GM20431 (cell line): ENCODE data around the gene CNNM2.

ENCODE experiments used
- in situ Hi-C: fragments of 300-500 bp; cut with MseI, MboI; formaldehyde crosslinking; loops from one replicate; pipeline ENCODE4 v1.15.0; 2020; ENCODE audit warnings: low sequenced_read_pairs; ENCODE audit not compliant: unreplicated experiment

CNNM2 gene

DNA sequence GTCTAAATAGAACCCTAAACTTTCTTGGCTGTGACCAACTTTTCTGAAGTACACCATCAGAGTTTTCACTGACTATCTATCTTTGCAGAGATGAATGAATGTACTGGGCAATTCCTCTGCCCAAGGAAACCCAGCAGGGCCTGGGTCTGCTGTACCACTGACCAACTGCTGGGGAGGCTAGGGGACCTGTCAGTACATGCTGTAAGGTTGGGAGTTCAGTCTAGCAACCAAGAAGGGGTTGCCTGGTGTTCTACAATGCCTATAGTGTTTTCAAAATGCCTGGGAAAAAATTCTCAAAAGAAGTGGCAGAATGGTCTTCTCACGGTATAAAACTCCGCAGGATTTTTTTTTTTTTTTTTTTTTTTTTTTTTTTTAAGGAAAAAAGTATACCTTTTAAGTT is 168.7 kb downstream of the CNNM2 start:
- in situ Hi-C loops, result no loop called here

DNA sequence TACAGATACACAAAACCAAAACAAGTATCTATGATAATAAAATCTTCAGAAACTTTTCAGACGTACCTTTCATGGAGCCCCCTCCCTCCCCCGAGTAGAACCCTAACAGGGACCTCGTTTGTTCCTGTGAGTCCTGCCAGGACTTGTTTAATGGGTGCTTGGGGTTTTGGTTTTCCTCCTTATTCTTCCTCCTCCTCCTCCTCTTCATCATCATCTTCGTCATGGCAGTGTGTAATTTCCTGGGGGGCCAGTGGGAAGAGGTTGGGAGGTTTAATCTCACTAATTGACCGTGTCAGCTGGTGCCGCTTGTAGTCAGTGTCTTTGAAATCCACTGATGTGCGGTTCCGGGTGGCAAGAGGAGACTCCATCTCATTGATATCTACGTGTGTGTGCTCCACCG is 171.4 kb downstream of the CNNM2 start:
- in situ Hi-C loops, result no loop called here

DNA sequence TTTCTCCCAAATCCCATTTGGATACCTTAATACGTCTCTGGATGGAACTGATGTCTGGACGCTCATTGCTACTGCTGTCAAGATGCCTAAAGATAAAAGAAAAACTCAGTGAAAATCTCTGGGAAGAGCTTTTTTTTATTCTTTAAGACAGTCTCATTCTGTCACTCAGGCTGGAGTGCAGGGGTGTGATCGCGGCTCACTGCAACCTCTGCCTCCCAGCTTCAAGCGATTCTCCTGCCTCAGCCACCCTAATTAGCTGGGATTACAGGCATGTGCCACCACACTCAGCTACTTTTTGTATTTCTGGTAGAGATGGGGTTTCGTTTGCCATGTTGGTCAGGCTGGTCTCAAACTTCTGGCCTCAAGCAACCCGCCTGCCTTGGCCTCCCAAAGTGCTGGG is 172.8 kb downstream of the CNNM2 start:
- in situ Hi-C loops, result no loop called here

DNA sequence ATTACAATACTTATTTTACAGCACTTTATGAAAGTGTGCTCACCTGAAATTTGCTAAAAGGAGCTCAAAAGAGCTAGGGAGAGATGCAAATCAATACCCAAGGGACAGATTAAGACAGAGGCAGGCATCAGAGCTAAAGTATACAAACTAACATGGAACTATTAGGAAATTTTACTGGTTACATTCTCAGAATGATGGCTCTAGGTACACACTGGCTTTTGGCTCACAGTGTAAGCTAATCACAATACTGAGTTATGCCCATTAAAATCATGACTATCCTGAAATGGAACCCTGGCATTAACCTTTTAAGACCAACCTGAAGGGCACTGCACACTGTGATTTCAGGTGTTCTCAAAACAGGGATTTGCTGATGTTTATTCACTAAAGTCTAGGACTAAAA is 176.9 kb downstream of the CNNM2 start:
- in situ Hi-C loops, result no loop called here

DNA sequence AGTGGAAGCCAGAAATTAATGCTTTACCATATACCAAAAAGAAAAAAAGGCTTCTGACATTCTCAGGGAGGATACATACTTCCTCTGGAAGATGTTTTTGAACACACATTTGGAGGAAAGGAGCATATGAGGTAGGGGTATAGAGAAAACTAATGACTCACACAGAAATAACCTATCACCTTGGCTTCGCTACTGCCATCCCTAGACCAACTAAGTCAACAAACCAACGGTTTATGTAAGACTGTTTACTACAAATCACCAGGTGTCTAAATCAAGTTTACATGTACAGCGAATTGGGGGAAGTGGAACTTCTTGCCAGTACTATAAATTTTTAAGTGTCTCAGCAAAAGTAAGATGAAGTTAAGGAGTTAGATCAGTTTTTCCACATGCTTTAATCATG is 178.0 kb downstream of the CNNM2 start:
- in situ Hi-C loops, result no loop called here

DNA sequence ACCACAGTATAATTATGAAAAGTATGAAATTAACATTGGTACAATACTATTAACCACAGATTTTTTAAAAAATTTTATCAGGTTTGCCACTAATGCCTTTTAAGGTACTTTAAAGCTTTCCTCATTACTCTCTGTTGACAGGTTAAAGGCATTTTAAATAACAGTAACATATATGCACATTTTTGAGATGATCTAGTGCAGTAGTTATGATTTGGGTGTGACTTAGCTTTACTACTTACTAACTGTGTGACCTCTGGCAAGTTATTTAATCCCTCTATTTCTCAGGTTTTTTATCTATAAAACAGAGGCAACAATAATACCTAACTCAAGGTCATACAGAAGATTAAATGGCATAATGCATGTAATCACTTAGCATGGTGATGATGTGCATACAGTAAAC is 180.1 kb downstream of the CNNM2 start:
- in situ Hi-C loops, result no loop called here

DNA sequence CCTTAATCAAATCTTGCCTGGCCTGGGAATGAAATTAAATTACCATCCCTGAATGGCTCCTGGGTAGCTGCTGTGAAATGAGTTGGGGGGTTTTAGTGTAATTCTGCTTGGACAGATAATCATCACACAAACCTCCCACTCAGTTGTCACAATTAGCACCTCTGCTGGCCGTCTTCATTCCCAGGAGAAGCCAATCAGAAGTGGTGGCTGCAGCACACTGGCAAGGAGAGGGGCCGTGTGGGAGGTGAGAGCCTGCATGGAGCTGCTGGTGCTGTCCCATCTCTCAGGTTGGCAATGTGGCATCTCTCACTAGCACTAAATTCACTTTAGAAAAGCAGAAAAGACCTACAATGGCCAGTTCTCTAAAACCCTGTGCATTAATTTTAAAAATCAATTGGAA is 182.5 kb downstream of the CNNM2 start:
- in situ Hi-C loops, result no loop called here

DNA sequence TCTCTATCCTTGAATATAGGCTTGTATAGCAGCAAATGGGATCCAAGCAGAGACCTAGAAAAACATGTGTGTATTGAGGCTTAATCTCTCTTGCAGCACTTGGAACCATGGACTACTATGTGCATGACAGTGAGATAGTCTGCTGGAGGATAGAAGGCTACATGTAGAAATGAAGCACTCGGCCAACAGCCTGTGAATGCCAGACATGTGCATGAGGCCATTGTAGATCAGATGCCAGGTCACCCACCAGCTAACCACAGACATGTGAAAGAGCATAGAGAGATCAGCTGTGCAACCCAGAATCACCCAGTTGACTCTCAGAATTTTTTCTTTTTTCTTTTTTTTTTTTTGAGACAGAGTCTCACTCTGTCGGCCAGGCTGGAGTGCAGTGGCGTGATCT is 184.1 kb downstream of the CNNM2 start:
- in situ Hi-C loops, result no loop called here

DNA sequence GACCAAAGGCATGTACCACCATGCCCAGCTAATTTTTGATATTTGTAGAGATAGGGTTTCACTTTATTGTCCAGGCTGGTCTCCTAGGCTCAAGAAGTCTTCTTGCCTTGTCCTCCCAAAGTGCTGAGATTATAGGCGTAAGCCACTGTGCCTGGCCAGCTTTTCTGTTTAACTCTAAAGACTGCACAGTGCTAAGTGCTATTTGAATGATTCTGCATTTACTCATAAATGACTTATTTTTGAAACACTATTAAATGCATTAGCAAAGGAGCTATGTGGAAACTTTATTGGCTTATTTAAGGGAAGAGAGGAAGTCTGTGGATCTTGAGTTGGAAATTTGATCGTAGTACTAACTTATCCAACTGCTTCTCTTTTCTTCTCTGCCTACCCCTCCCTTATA is 185.9 kb downstream of the CNNM2 start:
- in situ Hi-C loops, result no loop called here

DNA sequence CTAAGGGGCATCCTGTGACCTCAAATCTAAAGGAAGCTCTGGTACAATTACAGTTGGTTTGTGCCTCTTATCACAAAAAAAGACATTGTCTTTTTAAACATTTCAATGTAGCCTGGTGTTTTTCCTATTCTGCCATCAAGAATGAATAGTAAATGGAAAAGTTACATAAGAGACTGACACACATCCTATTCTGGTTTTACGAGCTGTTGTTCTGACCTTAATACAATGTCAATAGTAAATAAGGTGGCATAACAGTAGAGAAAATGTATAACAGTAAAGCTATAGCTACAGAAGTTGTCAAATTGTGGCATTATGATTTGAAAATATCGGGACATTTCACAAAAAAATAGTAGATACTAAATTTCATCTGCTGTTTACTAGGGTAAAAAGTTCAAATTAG is 186.6 kb downstream of the CNNM2 start:
- in situ Hi-C loops, result no loop called here

DNA sequence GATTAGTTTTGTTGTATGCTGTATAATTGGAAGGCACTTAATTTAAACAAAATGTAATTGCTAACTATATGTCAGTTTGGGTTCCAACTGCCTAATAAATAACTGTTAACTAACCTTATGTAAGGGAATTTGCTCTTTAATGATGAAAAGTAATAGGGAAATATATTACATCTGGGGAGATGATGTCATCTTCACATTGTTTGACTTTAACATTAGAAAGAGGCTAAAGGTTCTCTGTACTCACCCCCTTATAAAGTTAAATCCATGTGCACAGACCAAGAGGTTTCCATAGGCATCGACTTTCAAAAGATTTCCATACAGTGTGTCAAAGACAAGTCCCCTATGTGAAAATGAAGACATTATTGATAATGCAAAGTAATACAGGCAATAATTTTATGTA is 187.4 kb downstream of the CNNM2 start:
- in situ Hi-C loops, result no loop called here

DNA sequence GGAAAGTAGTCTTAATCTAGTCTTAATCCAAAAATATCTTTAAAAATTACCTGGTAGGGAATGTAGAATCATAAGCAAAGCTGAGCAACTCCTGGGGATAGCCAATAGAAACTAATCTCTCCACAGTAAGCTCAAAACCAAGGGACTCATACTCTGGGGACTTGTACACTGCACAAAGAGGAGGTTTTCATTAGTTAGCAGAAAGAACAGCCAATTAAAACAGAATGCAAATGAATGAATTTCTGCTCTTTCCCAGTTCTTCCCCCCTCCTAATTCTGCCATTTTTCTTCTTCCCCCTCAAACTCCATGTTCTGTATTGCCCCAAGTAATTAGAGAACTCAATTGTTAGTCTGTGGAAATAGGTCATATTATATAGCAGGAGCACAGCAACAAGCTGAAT is 188.4 kb downstream of the CNNM2 start:
- in situ Hi-C loops, result no loop called here

DNA sequence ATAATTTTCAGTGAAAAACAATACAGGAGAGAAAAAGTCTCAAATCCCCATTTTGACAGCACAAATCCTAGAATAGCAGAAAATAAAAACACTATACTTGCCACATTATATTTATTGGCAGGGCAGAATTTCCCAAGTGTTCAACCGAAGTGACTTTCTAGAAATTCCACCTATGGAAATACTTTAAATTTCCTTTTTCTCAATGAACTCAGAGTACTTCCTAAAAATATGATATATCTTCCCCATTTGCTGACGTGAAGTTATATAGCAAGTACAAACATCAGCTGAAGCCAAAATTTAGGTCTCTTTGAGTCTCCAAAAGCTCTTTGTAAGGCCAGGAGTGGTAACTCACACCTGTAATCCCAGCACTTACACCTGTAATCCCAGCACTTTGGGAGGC is 191.7 kb downstream of the CNNM2 start:
- in situ Hi-C loops, result no loop called here

DNA sequence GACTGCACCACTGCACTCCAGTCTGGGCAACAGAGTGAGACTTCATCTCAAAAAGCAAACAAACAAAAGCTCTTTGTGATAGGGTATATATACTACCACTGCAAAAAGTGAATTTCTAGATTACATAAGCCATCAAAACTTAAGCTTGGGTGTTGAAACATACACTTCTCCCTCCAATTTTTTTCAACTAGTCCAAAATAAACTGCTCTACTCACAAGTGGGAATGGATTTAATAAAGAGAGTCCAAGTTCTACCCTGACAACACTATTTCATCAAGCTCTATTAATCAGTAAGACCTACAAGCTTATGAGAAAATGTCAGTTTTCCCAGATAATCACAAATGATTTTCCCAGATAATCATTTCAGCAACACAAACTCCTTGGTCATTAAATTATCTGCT is 192.3 kb downstream of the CNNM2 start:
- in situ Hi-C loops, result no loop called here

DNA sequence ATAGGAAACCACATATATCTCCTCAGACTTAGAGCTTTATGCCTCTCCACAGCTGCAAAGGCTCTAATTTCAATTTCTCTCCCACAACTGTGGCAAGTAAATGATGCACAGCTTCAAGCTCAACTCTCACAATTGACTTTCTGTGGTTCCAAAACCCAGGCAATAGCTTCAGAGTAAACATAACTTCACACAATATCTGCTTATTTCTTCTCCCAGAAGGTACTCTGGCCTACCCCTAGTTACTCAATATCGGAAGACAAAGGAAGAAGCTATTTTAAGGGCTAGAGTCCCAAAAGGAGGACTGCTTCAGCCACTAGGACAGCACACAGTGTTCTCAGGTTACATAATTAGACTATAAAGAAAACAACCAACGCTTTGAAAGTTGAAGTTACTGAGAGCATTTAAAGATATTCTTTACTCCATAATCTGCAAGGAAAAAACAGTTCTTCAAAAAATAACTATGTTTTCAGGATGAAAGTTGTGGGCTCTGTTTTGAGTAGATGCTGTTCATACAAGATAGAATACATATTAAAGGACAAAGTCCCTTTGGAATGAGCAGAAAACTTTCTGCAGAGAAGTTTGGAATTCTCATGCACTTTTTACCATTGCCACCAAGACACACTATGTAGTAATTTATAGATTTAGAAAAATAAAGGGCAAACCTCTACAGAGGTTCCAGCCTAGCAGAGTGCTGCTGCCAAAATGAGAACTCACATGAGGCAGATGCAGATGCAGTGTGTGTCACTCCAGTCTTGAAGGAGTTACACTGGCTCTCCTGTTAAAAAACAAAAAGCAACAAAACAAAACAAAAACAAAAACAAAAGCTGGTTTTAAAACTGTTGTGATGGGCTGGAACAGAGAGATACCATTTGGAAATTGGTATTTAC is 193.2 kb downstream of the CNNM2 start:
- in situ Hi-C loops, result no loop called here

DNA sequence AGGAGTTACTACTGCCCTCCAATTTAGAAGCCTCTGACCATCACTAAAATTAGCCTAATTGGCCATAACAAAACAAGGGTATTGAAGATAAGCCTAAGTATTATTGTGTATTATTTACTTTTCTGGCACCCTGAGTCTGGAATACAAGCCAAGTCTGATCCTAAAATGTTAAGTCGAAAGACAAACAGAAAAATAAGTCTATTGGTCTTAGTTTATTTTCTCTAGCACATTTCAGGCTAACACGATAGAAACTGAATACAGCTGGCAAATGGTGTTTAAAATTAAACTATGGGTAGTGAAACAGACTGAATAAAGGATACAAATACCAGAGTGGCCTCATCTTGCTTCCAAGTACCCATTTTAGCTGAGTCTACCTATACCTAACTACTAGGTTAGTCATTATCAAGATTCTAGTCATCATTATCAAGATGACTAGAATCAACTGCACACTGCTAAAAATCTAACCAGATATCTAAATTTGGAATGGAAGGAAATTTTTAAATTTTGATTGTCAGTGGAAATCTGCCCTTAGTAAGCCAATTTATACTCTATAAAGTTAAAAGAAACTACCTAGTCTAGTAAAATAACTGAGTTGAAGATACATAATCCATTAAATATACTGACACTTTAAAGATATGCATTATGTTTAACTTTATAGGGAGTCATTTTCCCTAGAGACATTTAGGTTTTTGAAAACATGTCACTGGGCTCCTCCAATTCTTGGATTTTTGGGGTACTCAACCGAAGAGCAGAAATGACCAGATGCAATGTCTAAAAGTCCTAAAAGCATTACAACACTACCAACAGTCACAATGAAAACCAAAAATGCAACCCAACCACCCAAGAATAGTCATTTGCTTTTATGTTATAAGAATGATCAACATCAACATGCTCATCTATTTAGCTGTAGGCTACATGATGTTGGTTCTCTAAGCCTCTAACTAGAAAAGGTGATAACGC is 194.1 kb downstream of the CNNM2 start:
- in situ Hi-C loops, result no loop called here

DNA sequence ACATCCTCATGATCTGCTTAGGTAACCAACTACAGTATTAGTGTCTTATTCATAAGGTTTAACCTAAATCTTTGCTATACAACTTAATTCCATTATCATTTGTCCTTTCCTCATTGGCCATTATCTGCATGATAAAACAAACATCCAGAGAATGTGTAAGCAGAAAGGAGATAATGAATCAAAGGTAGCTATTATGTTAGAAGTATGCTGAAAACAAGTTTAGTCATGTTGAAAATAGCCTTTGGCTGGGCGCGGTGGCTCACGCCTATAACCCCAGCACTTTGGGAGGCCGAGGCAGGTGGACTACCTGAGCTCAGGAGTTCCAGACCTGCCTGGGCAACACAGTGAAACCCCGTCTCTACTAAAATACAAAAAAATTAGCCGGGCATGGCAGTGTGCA is 196.8 kb downstream of the CNNM2 start:
- in situ Hi-C loops, result no loop called here

DNA sequence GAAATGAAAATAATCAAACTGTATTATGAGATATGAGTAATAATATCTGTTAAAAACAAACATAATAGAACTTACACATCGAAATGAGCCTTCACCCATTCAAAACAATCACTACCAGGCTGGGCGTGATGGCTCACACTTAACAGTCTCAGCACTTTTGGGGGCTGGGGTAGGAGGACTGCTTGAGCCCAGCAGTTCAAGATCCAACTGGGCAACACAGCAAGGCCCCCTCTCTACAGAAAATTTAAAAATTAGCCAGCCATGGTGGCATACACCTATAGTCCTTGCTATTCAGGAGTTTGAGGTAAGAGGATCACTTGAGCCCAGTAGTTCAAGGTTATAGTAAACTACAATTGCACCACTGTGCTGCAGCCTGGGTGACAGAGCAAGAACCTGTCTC is 199.2 kb downstream of the CNNM2 start:
- in situ Hi-C loops, result no loop called here

DNA sequence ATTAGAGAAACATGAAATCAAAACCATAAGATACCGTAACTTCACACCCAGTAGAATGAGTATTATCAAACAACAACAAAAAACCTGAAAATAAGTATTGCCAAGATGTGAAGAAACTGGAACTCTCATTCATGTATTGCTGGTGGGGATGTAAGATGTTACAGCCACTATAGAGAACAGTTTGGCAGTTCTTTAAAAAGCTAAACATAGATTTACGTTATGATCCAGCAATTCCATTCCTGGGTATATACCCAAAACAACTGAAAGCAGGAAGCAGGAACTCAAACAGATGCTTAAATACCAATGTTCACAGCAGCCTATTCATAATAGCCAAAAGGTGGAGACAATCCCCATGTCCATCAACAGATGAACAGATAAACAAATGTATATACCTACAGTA is 202.5 kb downstream of the CNNM2 start:
- in situ Hi-C loops, result no loop called here

DNA sequence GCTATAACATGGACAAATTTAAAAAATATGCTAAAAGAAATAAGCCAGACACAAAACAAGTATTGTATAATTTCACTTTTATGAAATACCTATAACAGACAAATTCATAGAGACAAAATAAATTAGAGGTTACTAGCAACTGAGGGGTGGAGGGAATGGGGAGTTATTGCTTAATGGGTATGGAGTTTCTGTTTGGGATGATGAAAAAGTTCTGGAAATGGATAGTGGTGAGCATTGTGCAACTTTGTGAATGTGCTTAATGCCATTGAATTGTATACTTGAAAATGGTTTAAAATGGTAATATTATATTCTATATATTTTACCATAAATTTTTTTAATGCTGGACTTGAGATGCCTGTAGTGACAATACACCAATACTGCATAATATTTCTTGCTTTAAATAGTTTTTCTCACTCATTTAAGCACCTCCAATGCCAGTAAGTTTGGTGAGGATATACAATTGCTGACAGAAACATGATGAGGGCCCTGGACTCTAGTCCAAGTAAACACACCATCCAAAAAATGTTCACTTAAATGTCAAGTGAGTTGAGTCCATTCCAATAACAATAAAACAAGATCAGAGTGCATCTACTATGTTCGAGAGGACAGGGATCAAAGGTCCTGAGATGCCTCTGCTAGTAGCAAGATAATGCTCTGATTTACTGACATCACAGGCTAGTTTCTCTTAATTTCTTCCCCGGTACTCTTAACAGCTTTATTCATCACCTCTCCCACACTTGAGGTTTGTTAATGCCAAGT is 203.1 kb downstream of the CNNM2 start:
- in situ Hi-C loops, result no loop called here
